H1 (cell line): ENCODE results near the gene FCAMR.

ENCODE experiments used
- EGR1 ChIP-seq: IDR thresholded peaks from 2 replicates; pipeline ENCODE4 v1.6.1; 2011; ENCODE audit warnings: low read depth, low read length, borderline replicate concordance
- EP300 ChIP-seq, 2 experiments: IDR thresholded peaks; 1 replicate in 1 of 2; 2 replicates in 1 of 2; pipeline ENCODE4 v1.6.1; 2011 to 2012; ENCODE audit warnings: low read depth in 2 of 2, low read length in 2 of 2, mild to moderate bottlenecking in 2 of 2, borderline replicate concordance in 1 of 2, inconsistent platforms in 1 of 2, moderate library complexity in 1 of 2
- EZH2 ChIP-seq: fragments of 200-600 bp; sonication (generic); IDR thresholded peaks from 2 replicates; pipeline ENCODE4 v1.7.1; 2012; ENCODE audit warnings: low read depth, mild to moderate bottlenecking, moderate library complexity, low read length, inconsistent platforms; ENCODE audit not compliant: severe bottlenecking
- KDM1A ChIP-seq: fragments of 200-600, 300-600 bp; sonication (generic); IDR thresholded peaks from 2 replicates; pipeline ENCODE4 v1.7.1; 2016; ENCODE audit warnings: mild to moderate bottlenecking, low read length, borderline replicate concordance
- POLR2A ChIP-seq, 2 experiments: IDR thresholded peaks; 1 replicate in 1 of 2; 2 replicates in 1 of 2; pipeline ENCODE4 v1.6.1; 2011; ENCODE audit warnings: low read depth in 2 of 2, low read length in 2 of 2, mild to moderate bottlenecking in 2 of 2; ENCODE audit errors: control extremely low read depth in 1 of 2
- POLR2AphosphoS5 ChIP-seq: IDR thresholded peaks from 2 replicates; pipeline ENCODE4 v1.6.1; 2011; ENCODE audit warnings: low read depth, low read length
- SIX5 ChIP-seq: IDR thresholded peaks from 2 replicates; pipeline ENCODE4 v1.6.1; 2011; ENCODE audit warnings: mild to moderate bottlenecking, low read depth, low read length
- TEAD4 ChIP-seq: IDR thresholded peaks from 2 replicates; pipeline ENCODE4 v1.6.1; 2012; ENCODE audit warnings: low read depth, low read length, inconsistent platforms, mixed read lengths
- TF ChIP-seq, protein P1 (sequence below), 3 experiments: IDR thresholded peaks; 1 replicate in 2 of 3; 2 replicates in 1 of 3; pipeline versions ENCODE4 v1.5.1 to v1.6.1; 2011; ENCODE audit warnings: low read length in 3 of 3, mild to moderate bottlenecking in 3 of 3, inconsistent platforms in 2 of 3, low read depth in 1 of 3, moderate library complexity in 1 of 3; ENCODE audit not compliant: insufficient read depth in 1 of 3; ENCODE audit errors: control extremely low read depth in 1 of 3
- TF ChIP-seq, protein P2 (sequence below): IDR thresholded peaks from 2 replicates; pipeline ENCODE4 v1.6.1; 2012; ENCODE audit warnings: inconsistent platforms

DNA sequence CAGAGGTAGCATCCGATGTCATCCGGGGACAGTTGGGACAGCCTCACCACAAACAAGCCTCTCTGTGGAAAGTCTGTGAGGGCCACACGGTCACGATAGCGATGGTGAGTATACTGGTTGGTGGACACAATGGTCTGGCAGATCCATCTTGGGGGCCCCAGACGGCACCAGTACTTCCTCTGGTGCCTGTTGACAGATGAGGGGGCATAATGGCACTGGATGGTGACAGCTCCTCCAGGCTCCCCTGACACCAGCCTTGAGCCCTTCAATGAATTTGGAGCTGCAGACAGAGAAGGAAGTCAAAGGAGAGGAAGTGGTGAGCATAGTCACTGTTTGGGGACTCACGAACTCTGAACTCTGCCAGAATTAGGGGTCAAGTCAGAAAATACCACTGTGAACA is 8.0 kb downstream of the FCAMR start:
- TF ChIP-seq, protein P1, sequence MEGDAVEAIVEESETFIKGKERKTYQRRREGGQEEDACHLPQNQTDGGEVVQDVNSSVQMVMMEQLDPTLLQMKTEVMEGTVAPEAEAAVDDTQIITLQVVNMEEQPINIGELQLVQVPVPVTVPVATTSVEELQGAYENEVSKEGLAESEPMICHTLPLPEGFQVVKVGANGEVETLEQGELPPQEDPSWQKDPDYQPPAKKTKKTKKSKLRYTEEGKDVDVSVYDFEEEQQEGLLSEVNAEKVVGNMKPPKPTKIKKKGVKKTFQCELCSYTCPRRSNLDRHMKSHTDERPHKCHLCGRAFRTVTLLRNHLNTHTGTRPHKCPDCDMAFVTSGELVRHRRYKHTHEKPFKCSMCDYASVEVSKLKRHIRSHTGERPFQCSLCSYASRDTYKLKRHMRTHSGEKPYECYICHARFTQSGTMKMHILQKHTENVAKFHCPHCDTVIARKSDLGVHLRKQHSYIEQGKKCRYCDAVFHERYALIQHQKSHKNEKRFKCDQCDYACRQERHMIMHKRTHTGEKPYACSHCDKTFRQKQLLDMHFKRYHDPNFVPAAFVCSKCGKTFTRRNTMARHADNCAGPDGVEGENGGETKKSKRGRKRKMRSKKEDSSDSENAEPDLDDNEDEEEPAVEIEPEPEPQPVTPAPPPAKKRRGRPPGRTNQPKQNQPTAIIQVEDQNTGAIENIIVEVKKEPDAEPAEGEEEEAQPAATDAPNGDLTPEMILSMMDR (IDR thresholded peaks at IDR 0.05; ENCODE audit: control extremely low read depth in 1 of 3, insufficient read depth in 1 of 3, low read depth in 1 of 3, low read length in 3 of 3) = no peak
- no peak for TF ChIP-seq EZH2
- TF ChIP-seq KDM1A = no peak
- TF ChIP-seq POLR2A (IDR thresholded peaks at IDR 0.05; ENCODE audit: control extremely low read depth in 1 of 2, low read depth in 2 of 2, low read length in 2 of 2) = no peak
- TF ChIP-seq POLR2AphosphoS5 = no peak
- no peak for TF ChIP-seq EP300 (IDR thresholded peaks at IDR 0.05; ENCODE audit: borderline replicate concordance in 1 of 2, low read depth in 2 of 2, low read length in 2 of 2)
- TF ChIP-seq EGR1 = no peak
- TF ChIP-seq SIX5 = no peak
- TF ChIP-seq, protein P2, sequence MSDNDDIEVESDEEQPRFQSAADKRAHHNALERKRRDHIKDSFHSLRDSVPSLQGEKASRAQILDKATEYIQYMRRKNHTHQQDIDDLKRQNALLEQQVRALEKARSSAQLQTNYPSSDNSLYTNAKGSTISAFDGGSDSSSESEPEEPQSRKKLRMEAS = no peak
- TF ChIP-seq TEAD4 = no peak
